Fibroblast of the aortic adventitia (primary cell): Measurements from ENCODE around the gene PGBD2. TPM values are rescaled to one million over a fixed set of nuclear protein-coding genes. Genes with fewer than 3 reads are reported as not detected.

Source experiments
- DNase-seq: peaks from one replicate; pipeline ENCODE4 v3.0.0-alpha.2; 2010; ENCODE audit warnings: low read depth
- H3K4me3 ChIP-seq: 2 replicates; pipeline ENCODE4 v1.5.1; 2011; ENCODE audit warnings: low read depth, mild to moderate bottlenecking, control low read depth, low read length, moderate library complexity
- CTCF ChIP-seq: IDR thresholded peaks from 2 replicates; pipeline ENCODE4 v1.5.1; 2011; ENCODE audit warnings: mild to moderate bottlenecking, low read length, control low read depth, inconsistent platforms; ENCODE audit not compliant: insufficient read depth
- total RNA-seq: library from RNA; depleted of rRNA; stranded (reverse); fragments of >200 nt; gene quantifications from 2 replicates; pipeline ENCODE4 v1.2.3, GENCODE V29; 2012; ENCODE audit warnings: low replicate concordance

Gene PGBD2
- total RNA-seq, 1 donor, result 3.1 TPM

DNA sequence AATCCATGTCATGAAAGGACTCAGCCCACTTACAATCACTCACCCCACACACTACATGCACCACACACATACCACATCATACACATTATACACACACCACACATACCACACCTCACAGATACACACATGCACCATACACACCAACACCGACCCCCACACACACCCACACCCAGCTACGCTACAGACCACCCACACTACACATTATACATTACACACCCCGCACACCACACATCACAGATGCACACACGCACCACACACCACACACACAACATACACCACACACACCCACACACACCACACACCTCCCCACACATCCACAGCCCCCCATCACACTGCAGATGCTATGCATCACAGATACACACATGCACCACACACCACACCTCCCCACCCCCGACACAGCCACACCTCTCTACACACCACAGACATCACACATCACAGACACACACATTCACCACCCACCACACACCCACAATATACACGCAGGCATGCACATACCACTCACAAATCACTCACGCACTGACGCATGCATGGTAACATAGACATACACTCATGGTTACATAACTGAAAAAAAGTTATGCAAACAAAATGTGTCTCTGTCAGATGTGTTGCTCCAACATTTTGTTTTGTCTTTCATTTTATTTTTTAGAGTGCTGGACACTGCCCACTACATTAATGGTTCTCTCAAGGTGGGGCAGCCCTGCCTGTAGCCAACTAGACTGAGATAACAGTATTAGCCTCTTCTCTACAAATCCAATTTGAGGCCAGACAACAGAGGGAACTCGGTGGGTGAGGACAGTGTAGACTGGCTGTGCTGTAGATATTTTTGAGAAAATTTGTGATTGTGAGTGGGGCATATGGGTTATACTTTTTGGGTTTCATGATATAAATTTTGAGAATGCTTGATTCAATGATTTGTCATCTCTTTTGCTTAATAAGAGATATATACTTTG is 15.2 kb upstream of the PGBD2 start:
- no peak for DNase-seq
- no peak overlapping the region for H3K4me3 ChIP-seq
- no peak for TF ChIP-seq CTCF

- H3K4me3 ChIP-seq, result no peak overlapping the region
- no peak for DNase-seq
- TF ChIP-seq CTCF, result no peak
Measured at GRCh38 chr1:248891758-248892157, 14.3 kb upstream of the PGBD2 start.

DNA sequence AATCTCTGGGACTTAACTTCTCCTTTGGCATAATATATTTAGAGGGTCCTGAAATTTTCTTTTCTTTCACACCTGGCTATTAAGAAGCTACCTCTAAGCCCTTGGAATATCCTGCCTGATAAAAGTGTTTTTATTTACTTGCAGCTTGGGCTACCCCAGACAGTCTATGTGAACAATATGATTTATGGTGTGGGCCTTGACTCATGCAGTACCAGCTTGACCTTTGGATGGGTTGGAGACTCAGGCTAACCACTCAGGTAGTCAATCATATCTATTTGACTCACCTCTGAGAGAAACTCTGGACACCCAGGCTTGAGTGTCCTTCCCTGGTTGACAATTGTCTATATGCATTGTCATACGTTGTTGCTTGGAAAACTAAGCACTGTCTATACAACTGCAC is 13.4 kb upstream of the PGBD2 start:
- TF ChIP-seq CTCF, result no peak
- DNase-seq, result no peak
- no peak overlapping the region for H3K4me3 ChIP-seq

DNA sequence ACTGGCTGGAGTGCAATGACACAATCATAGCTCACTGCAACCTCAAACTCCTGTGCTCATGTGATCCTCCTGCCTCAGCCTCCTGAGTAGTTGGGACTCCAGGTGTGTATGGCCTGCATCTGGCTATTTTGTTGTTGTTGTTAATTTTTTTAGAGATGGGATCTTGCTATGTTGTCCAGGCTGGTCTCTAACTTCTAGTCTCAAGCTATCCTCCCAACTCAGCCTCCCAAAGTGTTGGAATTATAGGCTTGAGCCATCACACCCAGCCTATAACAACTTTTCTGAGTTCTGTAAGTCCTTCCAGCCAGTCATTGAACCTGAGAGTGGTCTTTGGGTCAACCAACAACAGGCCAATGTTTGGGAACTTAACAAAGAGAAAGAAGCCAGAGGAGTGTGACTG is 11.2 kb upstream of the PGBD2 start:
- DNase-seq, result no peak
- H3K4me3 ChIP-seq, result no peak overlapping the region
- no peak for TF ChIP-seq CTCF

- no peak overlapping the region for H3K4me3 ChIP-seq
- DNase-seq, result no peak
- TF ChIP-seq CTCF, result no peak
Measured at GRCh38 chr1:248897412-248898337, 8.4 kb upstream of the PGBD2 start.

- H3K4me3 ChIP-seq, result no peak overlapping the region
- no peak for DNase-seq
- TF ChIP-seq CTCF, result no peak
Measured at GRCh38 chr1:248900637-248901036, 5.4 kb upstream of the PGBD2 start.
